Occipital lobe (tissue), 2 donors: ENCODE measurements around the gene HSD17B8. TPM values are rescaled to one million over a fixed set of nuclear protein-coding genes. Genes with fewer than 3 reads are reported as not detected.

Experiments
- DNase-seq: peaks from one replicate; lab custom pipeline; 2025; lab: John Stamatoyannopoulos, UW
- total RNA-seq: library from RNA; depleted of rRNA; stranded (reverse); fragments of >200 nt; gene quantifications from one replicate; pipeline ENCODE4 v1.2.3, GENCODE V29; 2014

The HSD17B8 gene
- total RNA-seq, 1 donor from 2014 or later: 4.5 TPM

DNA sequence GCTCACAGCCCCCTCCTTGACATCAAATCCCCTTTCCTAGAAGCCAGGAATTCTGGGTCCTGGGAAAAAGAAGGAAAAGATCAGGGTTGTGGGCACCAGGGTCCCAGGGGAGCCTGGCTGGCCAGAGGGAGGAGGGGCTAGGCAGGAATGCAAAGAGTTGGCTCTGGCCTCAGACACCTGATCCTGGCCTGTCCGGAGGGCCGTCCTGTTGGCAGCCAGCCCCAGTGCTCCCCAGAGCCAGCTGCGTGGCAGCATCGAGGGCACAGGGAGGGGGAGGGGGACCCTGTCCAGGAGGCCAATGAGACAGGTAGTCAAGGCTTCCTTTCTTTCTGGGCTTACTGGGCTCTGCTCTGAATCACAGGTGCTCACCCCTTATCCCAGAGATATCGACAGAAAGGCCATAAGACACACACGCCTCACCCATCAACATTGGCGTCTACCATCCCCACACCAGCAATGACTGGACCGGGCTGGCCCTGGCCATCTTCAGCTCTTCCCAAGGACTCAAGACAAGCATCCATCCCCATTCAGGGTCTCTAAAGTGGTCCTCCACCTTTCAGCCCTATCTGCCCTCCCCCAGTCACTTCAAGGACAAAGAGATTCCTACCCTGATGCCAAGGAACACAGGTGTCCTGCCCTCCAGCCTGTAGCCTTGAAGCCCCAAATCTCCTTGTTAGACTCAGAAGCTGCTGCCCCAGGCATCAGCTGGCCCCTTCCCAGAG, 12.9 kb upstream of the HSD17B8 start:
- no peak for DNase-seq

DNA sequence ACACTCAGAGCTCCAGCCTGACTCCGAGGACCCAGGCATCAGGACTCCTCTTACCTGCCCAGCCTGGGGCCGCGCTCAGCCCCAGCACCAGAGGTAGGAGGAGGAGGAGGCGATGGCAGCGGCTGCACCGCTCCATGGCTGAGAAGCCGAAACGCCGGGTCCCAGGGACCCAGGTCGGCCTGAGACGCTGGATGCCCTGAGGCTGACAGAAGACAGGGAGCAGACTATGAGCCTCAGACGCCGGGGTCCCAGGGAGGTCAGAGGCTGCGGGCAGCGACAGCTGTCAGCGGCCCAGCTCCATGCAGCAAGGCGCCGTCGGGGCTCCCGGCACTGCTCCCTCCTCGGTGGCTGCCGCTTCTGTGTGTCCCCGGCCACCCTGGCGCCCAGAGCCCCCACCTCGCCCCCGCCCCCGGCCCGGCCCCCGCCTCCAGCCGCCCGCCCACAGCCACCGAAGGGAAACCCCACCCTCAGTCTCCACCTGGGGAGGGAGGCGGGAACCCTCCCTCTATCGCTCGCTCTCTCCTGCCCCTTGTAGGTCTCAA, 12.3 kb upstream of the HSD17B8 start, which contains the start of gene COL11A2:
Gene COL11A2 (minus strand): TSS at position 363 of the 542 bp plus-strand sequence. CDS start 227 bp downstream, at position 136.
- no peak for DNase-seq

DNA sequence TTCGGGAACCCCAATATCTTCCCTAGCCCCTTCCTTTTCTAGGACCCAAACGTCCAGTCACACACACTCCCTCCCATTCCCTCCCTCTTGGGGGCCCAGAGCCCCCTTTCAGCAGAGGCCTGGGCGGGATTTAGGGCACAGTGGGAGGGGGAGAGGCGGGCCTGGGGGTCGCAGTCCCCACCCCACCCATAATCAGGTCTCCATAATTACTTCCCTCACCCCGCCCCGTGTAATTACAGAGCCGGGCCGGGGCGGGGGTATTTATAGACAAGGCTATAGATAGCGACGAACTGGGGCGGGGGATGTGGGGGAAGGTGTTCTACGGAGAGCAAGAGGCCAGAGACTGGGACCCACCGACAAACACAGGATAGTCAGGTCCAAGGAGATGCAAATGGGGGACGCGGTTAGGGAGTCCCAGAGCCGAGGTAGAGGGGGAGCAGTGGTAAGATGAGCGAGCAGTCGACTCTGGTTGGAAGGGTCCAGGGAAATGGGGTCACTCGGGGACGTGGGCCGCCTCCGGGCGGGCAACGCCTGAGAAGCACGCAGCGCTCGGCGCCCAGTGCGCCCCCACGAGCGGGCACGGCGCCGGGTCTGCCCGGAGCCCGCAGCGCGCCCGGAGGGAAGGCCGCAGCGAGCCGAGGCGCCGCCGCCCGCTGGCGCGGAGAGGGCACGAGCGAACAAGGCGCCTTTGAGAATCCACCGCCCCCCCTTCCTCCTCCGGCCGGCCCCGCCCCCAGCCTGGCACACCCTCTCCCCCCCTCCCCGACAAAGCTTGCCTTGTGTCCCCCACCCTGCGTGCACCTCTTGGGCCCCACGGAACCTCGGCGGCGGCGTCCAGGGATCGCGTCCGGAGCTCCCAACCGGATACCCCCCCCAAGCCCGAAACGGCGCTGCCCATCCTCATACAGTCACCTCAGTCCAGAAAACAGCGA, 11.5 kb upstream of the HSD17B8 start:
- peak; percentile 58 for DNase-seq

DNA sequence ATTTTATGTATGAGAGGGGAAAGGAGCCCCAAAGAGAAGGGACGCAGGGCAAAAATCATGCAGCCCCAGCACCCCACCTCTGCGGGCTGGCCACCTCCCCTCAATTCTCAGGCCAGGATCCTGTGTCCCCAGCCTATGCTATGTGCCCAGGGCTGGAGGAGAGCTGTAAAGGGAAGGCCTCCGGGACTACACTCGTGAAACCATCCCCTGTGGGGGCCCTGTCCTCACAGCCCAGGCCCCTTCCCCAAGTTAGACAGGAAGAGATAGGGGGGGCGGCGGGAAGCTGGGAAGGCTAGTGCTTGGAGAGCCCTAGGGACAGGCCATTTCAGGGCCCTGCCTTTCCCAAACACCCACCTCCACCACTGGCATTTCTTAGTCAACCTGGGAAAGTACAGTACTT, 10.8 kb upstream of the HSD17B8 start:
- DNase-seq: no peak

DNA sequence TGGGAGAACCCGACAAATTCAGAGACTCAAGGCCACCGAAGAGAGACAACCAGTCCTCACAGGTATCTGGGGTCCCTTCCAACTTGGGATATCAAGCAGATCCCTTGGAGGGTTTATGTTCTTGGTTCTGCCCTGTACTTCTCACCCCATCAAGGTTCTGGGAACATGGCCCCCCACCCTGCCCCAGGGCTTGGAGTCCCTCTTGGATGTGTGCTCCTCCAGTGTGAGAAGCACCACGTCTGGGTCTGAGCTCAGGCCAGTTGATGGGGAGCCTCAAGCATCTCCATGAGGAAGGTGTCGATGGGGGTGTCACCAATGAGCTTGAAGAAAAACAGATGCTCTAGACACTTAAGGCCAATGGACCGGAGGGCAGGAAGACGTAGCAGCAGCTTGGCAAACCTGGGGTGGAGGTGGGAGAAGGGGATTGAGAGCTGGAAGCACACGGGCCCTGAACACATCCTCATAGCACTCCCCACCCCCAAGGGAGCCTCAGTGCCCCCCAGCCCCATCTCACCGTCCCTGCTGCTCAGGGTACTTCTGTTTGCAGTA, 9.9 kb upstream of the HSD17B8 start:
- no peak for DNase-seq

DNA sequence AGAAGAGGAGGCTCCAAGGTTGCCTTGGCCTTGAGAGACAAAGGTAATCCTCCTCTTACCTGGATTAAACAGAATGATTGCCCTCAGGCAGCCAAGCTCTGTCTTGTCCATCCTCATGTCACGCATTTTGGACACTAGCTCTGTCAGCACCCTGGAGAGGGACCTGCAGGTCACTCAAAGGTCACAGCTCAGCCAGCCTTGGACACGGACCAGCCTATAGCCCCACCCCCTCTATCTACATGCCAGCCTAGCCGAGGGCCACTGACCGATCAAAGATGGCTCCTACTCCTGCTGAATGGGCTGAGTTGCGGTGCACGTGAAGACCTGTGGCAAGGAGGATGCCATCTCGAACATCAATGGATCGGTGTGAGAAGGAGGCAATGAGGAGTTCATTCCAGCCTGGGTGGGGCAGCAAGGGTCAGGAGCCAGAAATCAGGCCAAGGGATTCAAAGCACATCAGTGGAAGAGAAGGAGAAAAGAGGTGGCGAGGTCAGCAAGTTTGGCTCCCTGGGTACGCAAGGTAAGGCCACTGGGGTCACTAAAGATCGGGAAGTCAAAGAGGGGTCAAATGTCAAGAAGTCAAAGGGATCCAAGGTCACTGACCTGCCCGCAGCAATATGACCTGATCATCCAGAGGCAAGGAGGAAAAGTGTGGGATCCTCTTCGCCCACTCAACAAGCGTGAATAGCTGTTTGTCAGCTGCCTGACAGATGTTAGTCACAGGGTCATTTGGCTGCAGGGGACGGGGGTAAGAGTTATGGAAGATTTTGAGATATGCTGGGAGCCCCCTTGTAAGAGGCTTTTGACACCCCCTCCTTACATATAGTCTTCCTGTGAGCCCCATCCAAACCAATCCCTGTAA, 8.9 kb upstream of the HSD17B8 start:
- DNase-seq: no peak

DNA sequence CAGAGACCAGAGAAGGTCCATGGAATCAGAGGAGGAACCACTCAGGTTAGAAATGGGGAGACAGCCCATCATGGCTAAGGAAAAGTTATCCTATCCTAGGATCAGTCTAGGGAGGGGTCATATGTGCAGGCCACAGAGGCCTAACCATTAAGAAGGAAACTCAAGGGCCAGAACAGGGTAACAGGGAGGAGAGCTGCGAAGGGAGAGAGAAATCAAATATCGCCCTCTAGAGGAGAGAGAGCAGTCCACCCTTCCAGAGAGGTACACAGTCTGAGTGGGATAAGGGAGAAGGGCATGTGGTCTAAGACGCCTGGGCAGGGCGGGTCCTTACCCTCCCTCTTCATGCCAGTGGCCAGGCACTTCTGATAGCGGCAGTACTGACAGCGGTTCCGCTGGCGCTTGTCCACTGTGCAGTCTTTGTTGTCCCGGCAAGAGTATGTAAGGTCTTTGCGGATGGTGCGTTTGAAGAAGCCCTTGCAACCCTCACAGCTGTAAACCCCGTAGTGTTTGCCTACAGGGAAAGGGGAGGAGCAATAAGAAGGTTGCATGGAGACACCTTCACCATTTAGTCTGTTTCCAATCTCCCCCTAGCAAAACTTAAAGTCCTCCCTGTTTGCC, 6.9 kb upstream of the HSD17B8 start:
- DNase-seq: no peak

DNA sequence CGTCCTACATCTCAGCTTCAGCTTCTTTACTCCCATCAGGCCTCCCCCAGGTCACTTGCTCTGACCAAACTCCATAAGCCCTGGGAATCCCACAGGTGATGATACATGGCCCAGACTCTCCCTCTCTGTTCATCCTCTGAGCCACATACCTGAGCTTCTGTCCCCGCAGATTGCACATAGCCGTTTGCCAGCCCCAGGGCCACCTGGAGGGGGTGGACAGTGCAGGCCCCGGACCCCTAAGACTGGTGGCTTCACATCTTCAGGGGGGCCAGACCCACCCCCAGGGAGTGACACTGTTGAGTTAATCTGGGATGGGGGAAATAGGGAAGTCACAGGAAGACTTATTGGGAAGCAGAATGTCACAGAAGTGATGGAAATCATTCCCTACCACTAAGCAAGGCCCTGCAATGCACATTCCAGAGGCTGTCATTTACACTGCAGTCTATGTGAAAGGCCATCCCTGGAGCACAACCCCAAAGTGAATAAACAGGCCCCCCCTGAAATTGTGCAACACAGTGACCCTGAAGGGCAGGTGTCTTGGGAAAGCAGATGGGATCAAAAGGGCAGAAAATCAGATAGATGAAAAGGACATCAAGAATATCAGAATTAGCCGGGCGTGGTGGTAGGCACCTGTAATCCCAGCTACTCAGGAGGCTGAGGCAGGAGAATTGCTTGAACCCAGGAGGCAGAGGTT, 6.1 kb upstream of the HSD17B8 start:
- no peak for DNase-seq

DNA sequence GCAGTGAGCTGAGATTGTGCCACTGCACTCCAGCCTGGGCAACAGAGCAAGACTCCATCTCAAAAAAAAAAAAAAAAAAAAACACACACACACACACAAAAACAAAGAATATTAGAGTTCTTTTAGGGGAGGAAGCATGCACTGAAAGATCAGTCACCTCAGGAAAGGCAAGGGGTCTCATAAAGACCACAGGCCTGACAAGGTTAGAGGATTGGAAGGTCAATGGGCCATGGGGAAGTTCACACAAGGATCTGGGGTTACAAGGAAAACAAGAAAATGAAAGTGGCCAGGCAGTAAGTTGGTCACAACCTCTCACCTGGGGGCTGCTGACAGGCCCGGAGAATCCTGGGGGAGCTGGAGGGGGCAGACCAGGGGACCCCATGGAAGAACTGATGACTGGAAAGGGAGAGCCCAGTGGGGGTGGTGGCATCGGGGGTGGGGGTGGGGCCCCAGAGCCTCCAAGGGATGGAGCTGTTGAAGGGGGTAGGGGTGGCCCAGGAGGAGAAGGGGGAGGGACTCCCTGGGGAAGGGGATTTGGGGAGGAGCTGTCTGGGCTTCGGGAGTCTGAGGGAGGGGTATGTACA, 5.5 kb upstream of the HSD17B8 start:
- DNase-seq: no peak

DNA sequence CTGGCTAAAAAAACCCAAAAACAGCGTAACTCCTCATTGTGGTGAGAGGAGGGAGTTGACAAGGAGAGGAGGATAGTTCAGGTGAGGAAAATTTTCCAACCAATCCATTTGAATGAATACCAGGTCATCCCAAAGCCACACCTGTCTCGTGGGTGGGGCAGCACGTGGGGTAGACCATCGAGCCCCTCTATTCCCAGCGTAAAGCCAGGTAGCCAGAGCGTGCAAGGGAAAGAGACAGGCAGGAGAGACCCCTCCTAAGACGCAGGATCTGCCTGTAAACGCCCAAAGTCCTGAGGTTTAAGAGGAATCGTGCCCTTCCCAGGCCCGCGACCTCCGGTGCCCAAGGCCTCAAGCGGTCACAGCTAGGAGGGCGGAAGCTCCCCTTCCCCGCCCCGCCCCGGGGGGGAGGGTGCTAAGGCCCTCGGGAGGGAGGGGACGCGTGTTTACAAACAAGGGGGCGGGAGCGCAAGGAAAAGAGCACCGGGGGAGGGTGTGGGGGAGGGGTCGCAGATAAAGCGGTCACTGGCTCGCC, 4.7 kb upstream of the HSD17B8 start:
- DNase-seq: no peak

DNA sequence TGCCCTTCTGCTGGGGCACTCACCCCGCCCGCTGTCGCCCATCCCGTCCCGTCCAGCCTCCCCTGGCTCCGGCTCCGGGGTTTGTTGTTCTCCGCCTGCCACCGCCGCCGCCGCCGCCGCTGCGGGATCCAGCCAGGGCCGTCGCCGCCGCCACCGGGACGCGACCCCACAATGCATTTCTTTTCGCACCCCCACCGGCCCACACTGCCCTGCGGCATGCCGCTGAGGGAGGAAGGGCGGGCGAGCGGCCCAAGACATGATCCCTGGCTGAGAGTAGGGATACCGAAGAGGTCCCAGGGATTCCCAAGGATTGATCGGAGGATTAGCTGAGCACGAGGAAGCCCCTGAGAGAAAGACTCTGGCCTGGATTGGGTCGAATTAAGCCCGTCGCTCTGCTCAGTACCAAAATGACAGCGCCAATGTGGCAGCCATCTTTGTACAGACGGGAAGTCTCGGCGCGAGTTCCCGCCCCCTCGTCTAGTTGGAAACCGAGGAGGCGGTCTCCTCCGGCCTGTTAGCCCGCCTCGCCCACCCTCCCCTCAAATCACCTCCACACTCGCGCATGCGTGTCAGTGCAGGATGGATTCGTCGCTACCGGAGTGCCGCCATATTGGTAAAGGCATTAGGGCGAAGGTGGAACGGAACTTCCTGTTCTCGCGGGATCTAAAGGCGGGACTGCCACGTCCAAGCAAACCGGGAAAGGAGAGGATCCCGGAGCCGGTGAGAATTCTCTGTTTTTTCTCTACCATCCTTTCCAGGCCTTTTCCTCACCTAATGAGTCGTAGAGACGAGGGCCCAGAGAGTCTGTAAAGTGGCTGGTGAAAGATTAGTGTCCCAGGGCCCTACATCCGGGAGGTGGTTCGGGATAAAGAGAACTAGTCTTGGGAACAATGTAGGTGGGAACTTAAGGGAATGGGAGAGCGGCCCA, 4.0 kb upstream of the HSD17B8 start, which contains the start of the genes RXRB and SLC39A7:
Gene RXRB (minus strand): TSS at position 447 of the 928 bp plus-strand sequence. CDS start 189 bp downstream, at position 258.
Gene SLC39A7 (plus strand): TSS at position 649 of the 928 bp plus-strand sequence. CDS start 379 bp downstream, outside the sequence.
- peak; percentile 99 for DNase-seq

DNA sequence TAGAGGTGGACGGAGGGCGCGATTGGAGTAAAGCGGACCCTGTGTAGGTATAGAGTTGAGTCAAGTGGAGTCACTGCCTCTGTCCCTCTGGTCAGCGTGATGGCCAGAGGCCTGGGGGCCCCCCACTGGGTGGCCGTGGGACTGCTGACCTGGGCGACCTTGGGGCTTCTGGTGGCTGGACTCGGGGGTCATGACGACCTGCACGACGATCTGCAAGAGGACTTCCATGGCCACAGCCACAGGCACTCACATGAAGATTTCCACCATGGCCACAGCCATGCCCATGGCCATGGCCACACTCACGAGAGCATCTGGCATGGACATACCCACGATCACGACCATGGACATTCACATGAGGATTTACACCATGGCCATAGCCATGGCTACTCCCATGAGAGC, 3.3 kb upstream of the HSD17B8 start:
- no peak for DNase-seq

DNA sequence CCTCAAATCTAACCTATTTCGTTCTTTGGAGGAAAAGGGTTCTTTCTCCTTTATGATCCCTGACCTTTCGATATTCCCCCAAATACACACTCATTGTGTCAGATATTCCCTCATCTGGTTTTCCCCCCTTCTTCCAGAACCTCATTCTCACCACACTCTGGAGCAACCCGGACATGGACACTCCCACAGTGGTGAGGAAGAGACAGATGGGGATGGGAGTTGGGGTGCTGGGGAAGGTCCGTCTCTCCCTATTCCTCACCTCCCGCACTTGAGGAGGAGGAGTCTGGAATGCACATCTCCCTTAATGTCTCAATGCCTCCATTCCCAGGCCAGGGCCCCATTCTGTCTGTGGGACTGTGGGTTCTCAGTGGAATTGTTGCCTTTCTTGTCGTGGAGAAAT, 2.5 kb upstream of the HSD17B8 start:
- DNase-seq: no peak

DNA sequence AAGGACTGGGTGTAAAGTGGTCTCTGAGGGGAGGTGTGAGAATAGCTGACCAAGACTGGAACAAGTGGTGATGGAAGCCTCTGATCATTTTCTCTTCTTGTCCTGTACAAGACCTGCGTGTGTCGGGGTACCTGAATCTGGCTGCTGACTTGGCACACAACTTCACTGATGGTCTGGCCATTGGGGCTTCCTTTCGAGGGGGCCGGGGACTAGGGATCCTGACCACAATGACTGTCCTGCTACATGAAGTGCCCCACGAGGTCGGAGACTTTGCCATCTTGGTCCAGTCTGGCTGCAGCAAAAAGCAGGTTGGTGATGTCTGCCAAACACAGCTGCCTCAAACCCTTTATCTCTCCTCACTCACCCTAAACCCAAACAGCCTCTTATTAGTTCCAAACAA, 1.7 kb upstream of the HSD17B8 start:
- no peak for DNase-seq

DNA sequence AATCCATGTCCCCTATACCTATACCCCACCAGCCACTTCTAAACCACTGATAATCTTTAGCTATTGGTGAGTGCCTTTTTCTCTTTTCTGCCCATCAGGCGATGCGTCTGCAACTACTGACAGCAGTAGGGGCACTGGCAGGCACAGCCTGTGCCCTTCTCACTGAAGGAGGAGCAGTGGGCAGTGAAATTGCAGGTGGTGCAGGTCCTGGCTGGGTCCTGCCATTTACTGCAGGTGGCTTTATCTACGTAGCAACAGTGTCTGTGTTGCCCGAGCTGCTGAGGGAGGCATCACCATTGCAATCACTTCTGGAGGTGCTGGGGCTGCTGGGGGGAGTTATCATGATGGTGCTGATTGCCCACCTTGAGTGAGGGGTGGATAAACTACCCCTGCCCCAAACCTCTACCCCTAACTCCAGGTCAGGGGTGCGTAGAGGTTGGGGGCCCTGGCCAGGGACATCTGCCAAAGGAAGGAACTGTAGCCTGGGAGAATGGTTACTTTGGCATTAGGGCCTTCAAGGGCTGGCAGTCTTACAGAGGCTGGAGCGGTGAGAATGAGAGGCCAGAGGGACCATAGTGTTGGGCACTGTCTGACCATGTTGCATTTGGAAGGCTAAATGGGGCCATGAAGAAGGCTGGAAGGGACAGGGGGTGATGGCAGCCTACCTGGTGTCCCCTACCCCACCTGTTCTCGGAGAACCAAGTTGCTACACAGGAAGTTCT, 851 bp upstream of the HSD17B8 start:
- DNase-seq: no peak

DNA sequence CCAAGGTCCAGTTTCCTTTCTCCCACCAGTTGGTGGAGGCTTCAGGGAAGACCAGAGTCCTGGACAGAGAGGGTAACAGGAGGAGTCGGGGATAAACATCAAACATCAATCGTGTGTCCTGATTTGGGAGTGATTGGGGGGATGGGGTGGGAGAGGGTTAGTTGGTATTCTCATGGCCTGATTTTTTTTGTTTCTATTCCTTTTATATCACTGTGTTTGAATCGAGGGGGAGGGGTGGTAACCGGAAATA, 365 bp upstream of the HSD17B8 start:
- no peak for DNase-seq

DNA sequence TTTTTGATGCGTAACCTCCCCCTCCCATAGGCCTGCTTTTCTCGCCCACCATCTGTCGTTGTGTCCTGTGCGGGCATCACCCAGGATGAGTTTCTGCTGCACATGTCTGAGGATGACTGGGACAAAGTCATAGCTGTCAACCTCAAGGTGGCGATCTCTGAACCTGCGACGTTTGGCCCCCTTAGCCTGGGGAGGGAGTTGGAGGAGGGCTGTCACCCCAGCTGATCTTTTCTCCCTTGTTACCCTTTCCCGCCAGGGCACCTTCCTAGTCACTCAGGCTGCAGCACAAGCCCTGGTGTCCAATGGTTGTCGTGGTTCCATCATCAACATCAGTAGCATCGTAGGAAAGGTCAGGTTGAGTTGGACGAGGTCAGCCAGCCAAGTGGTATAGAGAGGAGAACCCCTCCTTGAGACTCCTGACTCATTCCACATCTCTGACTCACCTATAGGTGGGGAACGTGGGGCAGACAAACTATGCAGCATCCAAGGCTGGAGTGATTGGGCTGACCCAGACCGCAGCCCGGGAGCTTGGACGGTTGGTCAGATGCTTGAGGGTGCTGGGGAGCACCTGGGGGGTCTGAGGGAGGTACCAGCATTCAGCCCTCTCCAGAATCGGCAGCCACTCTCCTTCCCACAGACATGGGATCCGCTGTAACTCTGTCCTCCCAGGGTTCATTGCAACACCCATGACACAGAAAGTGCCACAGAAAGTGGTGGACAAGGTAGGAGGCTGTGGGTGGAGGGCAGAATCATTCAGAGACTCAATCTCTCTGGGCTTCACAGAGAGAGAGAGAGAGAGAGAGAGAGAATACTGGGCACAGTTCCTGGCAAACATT, 954 bp downstream of the HSD17B8 start:
- no peak for DNase-seq
